HFFc6 (cell line): ENCODE measurements around the gene GZMB. TPM values are rescaled to one million over a fixed set of nuclear protein-coding genes. Genes with fewer than 3 reads are reported as not detected.

Experiments used
- DNase-seq: peaks from one replicate; pipeline ENCODE4 v3.0.0-alpha.2; 2018
- H3K27ac Mint-ChIP-seq: 2 replicates; pipeline ENCODE4 v1.8.0; 2020; ENCODE audit warnings: mild to moderate bottlenecking, mixed read lengths
- H3K27me3 Mint-ChIP-seq: 2 replicates; pipeline ENCODE4 v1.8.0; 2021; ENCODE audit warnings: mild to moderate bottlenecking, moderate library complexity, mixed read lengths; ENCODE audit not compliant: insufficient read depth
- H3K36me3 Mint-ChIP-seq: 2 replicates; pipeline ENCODE4 v1.8.0; 2021; ENCODE audit warnings: low read depth, mixed read lengths
- H3K4me1 Mint-ChIP-seq: 2 replicates; pipeline ENCODE4 v1.8.0; 2020; ENCODE audit warnings: low read depth, mixed read lengths
- H3K4me3 Mint-ChIP-seq: 2 replicates; pipeline ENCODE4 v1.8.0; 2020; ENCODE audit warnings: mild to moderate bottlenecking, moderate library complexity, mixed read lengths
- H3K9me3 Mint-ChIP-seq: 2 replicates; pipeline ENCODE4 v1.8.0; 2020; ENCODE audit warnings: mild to moderate bottlenecking, mixed read lengths
- total RNA-seq, 6 experiments: library from RNA; stranded (reverse); fragmentation: NEBNext Ultra II Directional; extraction: Animal tissue kit (Norgen Biotek cat#: 25700); gene quantifications; 2 replicates in 1 of 6; 3 replicates in 5 of 6; pipeline ENCODE4 v1.2.3, GENCODE V29; 2021
- TF ChIP-seq, protein P1 (sequence below): fragments of 200-600 bp; sonication (generic); IDR thresholded peaks from 2 replicates; pipeline ENCODE4 v1.5.0; 2021; ENCODE audit warnings: antibody characterized with exemption, mild to moderate bottlenecking

The GZMB gene
- total RNA-seq, 6 experiments from 2014 or later: not detected

DNA sequence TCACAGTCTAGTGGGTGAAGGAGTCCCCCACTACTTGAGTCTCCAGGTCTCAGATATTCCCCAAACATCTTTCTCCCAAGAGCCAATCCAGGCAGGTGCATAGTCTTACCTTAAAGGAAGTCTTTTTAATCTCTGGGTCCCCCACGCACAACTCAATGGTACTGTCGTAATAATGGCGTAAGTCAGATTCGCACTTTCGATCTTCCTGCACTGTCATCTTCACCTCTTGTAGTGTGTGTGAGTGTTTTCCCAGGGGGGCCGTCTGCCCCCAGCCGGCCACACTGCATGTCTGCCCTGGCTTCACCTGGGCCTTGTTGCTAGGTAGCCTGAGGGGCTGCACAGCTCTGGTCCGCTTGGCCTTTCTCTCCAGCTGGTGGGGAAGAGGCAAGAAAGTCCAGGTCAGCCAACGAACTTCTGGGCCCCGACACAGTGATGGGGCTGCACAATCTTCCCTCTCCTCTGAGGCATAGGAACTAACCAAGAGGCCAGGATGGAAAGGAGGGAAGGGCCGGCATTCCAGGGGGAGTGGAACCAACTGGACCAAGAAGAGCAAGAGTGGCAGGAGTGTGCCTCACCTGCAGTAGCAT lies 2.1 kb downstream of the GZMB start:
- H3K27ac Mint-ChIP-seq: no peak overlapping the region
- no peak overlapping the region for H3K4me3 Mint-ChIP-seq
- no peaks in the 10 kb centered on the region for H3K4me1 Mint-ChIP-seq
- H3K27me3 Mint-ChIP-seq: no peaks in the 10 kb centered on the region
- H3K9me3 Mint-ChIP-seq: peaks cover 33% of the 10 kb centered on the region
- 0 out of 2 replicates have a peak, but pooled peaks cover 6% of the 10 kb centered on the region for H3K36me3 Mint-ChIP-seq
- TF ChIP-seq, protein P1, sequence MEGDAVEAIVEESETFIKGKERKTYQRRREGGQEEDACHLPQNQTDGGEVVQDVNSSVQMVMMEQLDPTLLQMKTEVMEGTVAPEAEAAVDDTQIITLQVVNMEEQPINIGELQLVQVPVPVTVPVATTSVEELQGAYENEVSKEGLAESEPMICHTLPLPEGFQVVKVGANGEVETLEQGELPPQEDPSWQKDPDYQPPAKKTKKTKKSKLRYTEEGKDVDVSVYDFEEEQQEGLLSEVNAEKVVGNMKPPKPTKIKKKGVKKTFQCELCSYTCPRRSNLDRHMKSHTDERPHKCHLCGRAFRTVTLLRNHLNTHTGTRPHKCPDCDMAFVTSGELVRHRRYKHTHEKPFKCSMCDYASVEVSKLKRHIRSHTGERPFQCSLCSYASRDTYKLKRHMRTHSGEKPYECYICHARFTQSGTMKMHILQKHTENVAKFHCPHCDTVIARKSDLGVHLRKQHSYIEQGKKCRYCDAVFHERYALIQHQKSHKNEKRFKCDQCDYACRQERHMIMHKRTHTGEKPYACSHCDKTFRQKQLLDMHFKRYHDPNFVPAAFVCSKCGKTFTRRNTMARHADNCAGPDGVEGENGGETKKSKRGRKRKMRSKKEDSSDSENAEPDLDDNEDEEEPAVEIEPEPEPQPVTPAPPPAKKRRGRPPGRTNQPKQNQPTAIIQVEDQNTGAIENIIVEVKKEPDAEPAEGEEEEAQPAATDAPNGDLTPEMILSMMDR: no peak
- DNase-seq: no peak

DNA sequence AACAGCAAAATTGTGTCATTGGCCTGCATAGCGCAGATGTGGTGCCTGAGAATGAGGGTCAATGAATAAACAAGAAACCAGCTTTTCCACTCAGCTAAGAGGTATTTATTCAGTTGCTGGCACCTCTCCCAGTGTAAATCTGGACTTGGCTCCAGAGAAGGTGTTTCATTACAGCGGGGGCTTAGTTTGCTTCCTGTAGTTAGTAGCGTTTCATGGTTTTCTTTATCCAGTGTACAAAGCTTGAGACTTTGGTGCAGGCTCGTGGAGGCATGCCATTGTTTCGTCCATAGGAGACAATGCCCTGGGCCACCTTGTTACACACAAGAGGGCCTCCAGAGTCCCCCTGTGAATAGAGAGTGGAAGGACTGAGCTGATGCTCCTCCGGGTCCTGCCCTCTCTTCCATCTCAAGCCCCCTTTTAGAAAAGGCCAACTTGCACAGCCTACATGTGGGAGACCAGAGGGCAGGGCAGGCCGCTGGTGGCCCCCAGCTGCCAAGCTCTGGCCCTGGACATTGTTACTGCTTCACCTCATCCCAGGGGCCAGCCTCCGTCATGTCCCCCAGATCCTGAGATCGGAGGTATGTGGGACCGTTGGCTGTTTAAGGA lies 3.0 kb downstream of the GZMB start:
- 0 out of 2 replicates have a peak, but pooled peaks cover 6% of the 10 kb centered on the region for H3K36me3 Mint-ChIP-seq
- H3K4me3 Mint-ChIP-seq: no peak overlapping the region
- H3K27ac Mint-ChIP-seq: no peak overlapping the region
- H3K27me3 Mint-ChIP-seq: no peaks in the 10 kb centered on the region
- TF ChIP-seq, protein P1: no peak
- peaks cover 33% of the 10 kb centered on the region for H3K9me3 Mint-ChIP-seq
- DNase-seq: no peak
- no peaks in the 10 kb centered on the region for H3K4me1 Mint-ChIP-seq

DNA sequence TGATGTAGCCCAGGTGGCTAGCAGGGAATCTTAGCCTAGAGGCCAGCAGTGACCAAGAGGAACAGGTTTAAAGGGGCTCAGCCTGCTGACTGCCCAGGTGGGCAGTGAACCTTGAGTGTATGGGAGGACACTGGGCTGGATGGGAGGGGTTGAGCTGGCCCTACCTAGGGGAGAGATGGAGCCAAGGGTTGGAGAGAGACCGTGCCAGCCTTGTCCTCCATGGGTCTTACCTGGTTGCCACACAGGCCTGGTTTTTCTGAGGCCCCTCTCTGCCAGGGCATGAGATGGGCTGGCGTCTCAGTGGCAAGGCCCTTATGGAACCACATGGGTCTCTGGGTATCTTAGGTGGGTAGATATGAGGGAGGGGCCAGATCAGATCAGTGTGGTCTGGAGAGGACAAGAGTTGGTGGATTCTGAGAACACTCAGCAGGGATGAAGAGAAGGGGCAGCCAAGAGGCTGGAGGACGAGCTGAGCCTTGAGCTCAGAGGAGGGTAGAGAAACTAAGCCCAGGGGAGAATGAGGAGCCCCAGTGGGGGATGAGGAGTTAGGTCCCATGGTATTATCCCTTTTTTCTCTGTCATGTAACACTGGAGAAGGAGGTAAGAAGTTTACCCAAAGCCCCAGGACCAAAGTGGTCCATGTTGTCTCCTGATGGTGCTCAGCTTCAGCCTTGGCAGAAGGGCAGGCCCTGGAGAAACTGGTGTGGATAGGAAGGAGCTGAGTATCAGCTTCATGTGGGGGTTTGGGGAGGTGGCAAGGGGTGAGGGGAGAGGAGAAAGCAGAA lies 3.7 kb downstream of the GZMB start:
- DNase-seq: no peak
- TF ChIP-seq, protein P1: no peak
- Mint-ChIP-seq H3K27me3 (no peaks in the 10 kb centered on the region), H3K27ac (no peak overlapping the region), H3K4me3 (no peak overlapping the region), H3K4me1 (no peaks in the 10 kb centered on the region), H3K36me3 (0 out of 2 replicates have a peak, but pooled peaks cover 6% of the 10 kb centered on the region), H3K9me3 (peaks cover 33% of the 10 kb centered on the region)

DNA sequence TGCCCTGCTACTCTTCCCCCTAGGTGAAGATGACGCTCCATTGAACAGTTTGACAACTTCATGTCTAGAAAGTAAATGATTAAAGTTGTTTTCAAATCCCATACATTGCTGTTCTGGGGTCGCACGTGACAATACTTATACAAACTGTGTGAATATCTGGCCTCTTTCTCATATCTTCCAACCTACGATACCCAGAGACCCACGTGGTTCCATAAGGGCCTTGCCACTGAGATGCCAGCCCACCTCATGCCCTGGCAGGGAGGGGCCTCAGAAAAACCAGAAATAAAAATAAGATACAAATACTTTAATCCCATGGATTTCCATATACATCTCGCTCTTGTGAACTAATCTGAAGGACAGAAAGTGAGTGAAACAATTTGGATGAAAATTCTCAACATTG lies 4.5 kb downstream of the GZMB start:
- no peak for DNase-seq
- Mint-ChIP-seq H3K36me3 (0 out of 2 replicates have a peak, but pooled peaks cover 6% of the 10 kb centered on the region), H3K9me3 (peaks cover 34% of the 10 kb centered on the region), H3K27me3 (no peaks in the 10 kb centered on the region), H3K27ac (no peak overlapping the region), H3K4me1 (no peaks in the 10 kb centered on the region), H3K4me3 (no peak overlapping the region)
- TF ChIP-seq, protein P1: no peak

DNA sequence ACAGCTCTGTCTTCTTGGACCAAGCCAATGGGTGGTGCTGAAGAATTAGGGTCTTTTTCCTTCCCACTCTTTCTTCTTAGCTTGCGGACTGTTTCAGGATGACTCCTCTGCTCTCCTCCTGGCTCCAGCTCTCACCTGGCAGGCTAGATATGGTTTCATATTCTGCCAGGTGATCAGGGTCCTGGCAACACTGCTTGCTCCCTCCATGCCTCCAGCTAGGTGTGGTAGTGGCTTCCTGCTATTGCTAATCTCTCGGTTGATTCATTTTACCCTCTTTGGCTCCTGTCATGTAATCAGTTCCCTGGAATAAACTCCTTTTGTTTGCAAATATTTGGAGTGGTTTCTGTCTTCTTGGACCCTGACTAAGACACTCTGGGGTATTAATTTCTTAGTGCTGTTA lies 20.2 kb downstream of the GZMB start:
- DNase-seq: no peak
- Mint-ChIP-seq H3K27me3 (no peaks in the 10 kb centered on the region), H3K4me3 (no peak overlapping the region), H3K36me3 (no peaks in the 10 kb centered on the region), H3K9me3 (peaks cover 44% of the 10 kb centered on the region), H3K27ac (no peak overlapping the region), H3K4me1 (no peaks in the 10 kb centered on the region)
- TF ChIP-seq, protein P1: no peak
